LHCN-M2 (cell line): ENCODE measurements around the gene SLC30A2. TPM values are rescaled to one million over a fixed set of nuclear protein-coding genes. Genes with fewer than 3 reads are reported as not detected.
A peak's percentile ranks its signal among the peaks of the same experiment; 100 is the strongest.

ENCODE experiments used
- DNase-seq: peaks from one replicate; pipeline ENCODE4 v3.0.0-alpha.2; 2012; ENCODE audit warnings: low read depth
- total RNA-seq: library from RNA; depleted of rRNA; stranded (reverse); fragments of >200 nt; gene quantifications from 2 replicates; pipeline ENCODE4 v1.2.3, GENCODE V29; 2014; rRNA removed

Gene SLC30A2
- total RNA-seq, 1 experiment from 2014 or later, result not detected

GRCh38 chr1:25997828-25998761, 47.8 kb downstream of the SLC30A2 start, which contains the start of gene PAFAH2:
Gene PAFAH2, minus strand, starts transcription at chr1:25998063. Its CDS starts 7,247 bp downstream, at chr1:25990816.
- DNase-seq, result peak; percentile 99

GRCh38 chr1:25996966-25997827, 48.7 kb downstream of the SLC30A2 start:
- peak; percentile 75 for DNase-seq

DNA sequence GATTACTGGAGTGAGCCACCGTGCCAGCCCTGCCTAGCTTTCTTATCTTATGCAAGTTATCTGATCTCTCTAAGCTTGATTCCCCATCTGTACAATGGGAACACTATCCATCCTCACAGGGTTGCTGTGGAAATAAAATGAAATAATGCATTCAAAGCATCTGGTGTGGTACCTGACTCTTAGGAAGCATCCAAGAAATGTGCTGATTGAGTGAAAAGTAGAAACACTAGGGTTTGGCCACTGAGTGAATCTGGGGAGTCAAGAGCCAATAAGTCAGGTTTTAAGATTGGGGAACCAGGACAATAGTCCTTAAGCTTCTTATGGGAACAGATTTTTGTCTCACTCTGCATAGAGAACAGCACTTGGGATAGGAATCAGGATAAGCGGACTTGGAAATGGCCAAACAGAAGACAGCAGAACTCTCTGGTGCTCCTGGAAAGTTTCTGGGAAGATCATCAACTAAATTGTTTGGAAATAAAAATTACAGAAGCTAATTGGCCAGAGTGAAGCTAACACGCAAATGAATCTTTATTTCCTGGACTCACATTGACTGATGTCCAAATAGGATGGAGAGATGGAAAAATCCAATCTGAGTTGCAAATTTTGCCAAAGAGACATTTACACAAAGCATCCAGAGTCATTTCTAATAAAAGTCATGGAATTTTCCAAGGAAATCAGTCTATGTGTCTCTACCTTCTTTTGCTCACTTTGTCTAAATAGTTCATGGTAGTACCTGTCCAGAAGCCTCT, 51.3 kb downstream of the SLC30A2 start:
- no peak for DNase-seq

GRCh38 chr1:25993197-25993951, 52.5 kb downstream of the SLC30A2 start:
- peak; percentile 31 for DNase-seq

DNA sequence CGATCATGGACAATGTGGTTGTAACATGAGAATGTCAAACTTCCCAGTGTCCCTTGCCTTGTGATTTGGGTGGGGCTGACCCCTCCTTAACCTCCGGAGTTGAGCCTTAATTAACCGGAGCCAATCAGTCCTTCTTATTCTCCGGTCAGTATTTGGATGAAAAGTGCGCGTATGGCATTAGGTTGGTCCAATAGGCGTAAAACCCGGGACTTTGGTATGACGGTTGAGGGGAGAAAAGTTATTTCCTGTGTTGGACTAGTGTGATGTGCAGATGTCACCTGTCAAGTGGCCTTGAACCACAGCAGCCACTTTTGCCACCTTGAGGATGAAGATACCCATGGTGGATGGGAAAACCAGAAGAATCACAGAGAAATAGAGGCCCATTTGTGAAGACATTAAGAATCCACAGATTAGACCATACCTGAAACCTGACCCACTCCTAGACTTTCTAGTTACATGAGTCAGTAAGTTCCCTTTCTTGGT, 53.2 kb downstream of the SLC30A2 start:
- no peak for DNase-seq

DNA sequence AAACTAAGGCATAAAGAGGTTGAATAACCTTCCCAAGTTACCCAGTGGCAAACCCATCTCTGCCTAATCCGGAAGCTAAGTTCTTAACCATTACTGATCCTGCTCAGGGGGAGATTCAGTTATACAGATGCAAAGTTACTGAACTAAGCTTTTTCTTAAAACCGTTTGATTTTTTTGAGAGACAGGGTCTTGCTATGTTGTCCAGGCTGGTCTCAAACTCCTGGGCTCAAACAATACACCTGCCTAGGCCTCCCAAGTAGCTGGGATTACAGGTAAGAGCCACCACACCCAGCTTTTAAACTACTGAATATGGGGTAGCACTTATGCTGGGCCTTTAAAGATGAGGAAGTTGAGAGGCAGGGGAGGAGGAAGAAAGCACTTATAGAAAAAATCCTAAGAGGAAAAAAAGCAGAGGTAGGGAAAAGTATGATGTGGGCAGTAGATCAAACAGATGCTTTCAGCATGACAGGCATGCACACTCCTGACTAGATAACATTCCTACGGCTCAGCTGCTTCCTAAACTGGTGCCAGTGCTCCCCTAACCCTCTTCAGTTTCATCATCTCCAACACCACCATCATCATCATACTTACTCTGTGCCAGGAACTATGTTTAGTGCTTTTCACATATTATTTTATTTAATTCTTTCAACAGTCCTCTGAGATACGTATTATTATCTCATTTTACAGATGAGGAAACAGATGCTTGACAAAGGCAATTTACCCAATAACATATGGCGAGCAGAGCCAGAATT, 53.8 kb downstream of the SLC30A2 start:
- peak; percentile 30 for DNase-seq

GRCh38 chr1:25990702-25991395, 55.1 kb downstream of the SLC30A2 start:
- DNase-seq, result no peak

GRCh38 chr1:25990251-25990650, 55.7 kb downstream of the SLC30A2 start:
- no peak for DNase-seq

DNA sequence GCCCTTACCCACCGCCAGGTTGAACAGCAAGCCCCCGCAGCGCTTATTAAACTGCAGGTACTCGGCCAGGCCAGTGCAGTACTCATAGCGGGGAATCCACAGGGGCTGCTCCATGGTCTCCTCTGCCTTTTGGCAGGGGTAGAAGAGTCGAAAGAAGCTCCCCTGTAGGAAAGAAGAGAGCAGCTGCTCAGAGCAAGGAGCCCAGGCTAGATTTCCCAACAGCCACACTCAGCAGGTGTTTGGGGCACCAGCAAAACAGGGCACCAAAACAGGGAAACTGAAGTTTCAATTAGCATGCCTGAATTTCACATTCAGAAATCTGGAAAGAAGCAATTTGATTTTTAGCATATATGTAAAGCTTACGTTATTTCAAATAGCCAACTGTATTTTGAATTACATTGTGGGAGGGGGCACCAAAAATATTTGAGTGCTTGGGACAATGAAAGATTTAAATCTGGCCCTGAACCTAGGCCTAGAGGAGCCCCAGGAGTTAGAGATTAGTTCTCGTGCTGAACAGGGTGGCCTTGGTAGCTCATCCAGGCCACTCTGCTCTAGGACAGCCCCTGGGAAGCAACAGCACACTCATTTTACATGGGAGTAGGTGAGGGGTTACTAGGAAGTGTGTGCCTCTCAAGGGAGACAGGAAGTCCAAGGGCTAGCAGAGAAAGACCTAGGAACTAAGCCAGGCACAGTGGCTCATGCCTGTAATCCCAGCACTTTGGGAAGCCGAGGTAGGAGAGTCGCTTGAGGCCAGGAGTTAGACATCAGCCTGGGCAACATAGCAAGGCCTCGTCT, 56.3 kb downstream of the SLC30A2 start:
- DNase-seq, result no peak

DNA sequence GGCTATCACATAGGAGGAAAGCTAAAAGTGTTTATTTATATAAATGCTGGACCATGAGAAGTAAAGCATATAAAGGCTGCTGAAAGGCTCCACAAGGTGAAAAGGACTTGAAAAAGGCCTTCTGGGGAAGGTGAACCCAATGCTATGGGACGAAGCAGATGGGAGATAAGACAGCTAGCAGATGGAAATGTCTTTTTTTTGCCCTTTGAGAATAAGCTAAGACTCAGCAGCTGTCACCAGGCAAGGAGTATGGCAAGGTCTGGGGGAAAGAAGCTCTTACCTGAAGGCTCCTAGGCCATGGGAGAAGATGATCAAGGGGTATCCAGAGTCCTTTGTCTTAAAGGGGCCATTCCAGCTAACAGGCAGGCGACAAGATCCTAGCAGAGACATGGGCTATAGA, 58.0 kb downstream of the SLC30A2 start:
- DNase-seq, result no peak

Other genes with a start within 250 kb of the SLC30A2 start
- 35.5 and 43.1 TPM in 2 replicates for gene SELENON, start 245.9 kb downstream of the SLC30A2 start, total RNA-seq
- gene MTFR1L, start 226.2 kb downstream of the SLC30A2 start, total RNA-seq, result 47.4 and 53.7 TPM in 2 replicates
- 9.5 and 9.7 TPM in 2 replicates for gene AUNIP, start 186.7 kb downstream of the SLC30A2 start, total RNA-seq
- 8.5 and 9.6 TPM in 2 replicates for gene PAQR7, start 170.4 kb downstream of the SLC30A2 start, total RNA-seq
- gene STMN1, start 139.7 kb downstream of the SLC30A2 start, total RNA-seq, result 253 and 288 TPM in 2 replicates
- gene PAFAH2, start 48.1 kb downstream of the SLC30A2 start, total RNA-seq, result 13.5 and 16.1 TPM in 2 replicates
- 1.0 and 1.2 TPM in 2 replicates for gene EXTL1, start 24.3 kb downstream of the SLC30A2 start, total RNA-seq
- gene TRIM63, start 21.5 kb upstream of the SLC30A2 start, total RNA-seq, result not detected in 2 replicates
- gene PDIK1L, start 65.7 kb upstream of the SLC30A2 start, total RNA-seq, result 2.9 and 3.0 TPM in 2 replicates
- not detected in 2 replicates for gene FAM110D, start 113.0 kb upstream of the SLC30A2 start, total RNA-seq
- not detected in 2 replicates for gene C1orf232, start 122.8 kb upstream of the SLC30A2 start, total RNA-seq
- gene ZNF593, start 123.8 kb upstream of the SLC30A2 start, total RNA-seq, result 26.5 and 30.4 TPM in 2 replicates
- gene ZNF593OS, start 125.7 kb upstream of the SLC30A2 start, total RNA-seq, result not detected in 2 replicates
- gene CNKSR1, start 131.4 kb upstream of the SLC30A2 start, total RNA-seq, result 0.23 TPM in 1 of 2 replicates, not detected in the other
- not detected in 2 replicates for gene CATSPER4, start 144.5 kb upstream of the SLC30A2 start, total RNA-seq
- 17.8 and 20.8 TPM in 2 replicates for gene CEP85, start 188.1 kb upstream of the SLC30A2 start, total RNA-seq
- 221 and 264 TPM in 2 replicates for gene SH3BGRL3, start 234.0 kb upstream of the SLC30A2 start, total RNA-seq